Endothelial cell (in vitro differentiated cells): ENCODE data around the gene C19orf47. TPM values are rescaled to one million over a fixed set of nuclear protein-coding genes. Genes with fewer than 3 reads are reported as not detected.
A peak's percentile ranks its signal among the peaks of the same experiment; 100 is the strongest.

Experiments
- DNase-seq: peaks from one replicate; pipeline ENCODE4 v3.0.0; 2021; ENCODE audit warnings: low spot score
- H3K27ac Mint-ChIP-seq: one replicate; pipeline ENCODE4 v1.8.0; 2021; ENCODE audit warnings: mixed read lengths, inconsistent platforms; ENCODE audit not compliant: unreplicated experiment
- H3K27me3 Mint-ChIP-seq: one replicate; pipeline ENCODE4 v1.8.0; 2021; ENCODE audit warnings: mild to moderate bottlenecking, moderate library complexity, mixed read lengths, inconsistent platforms; ENCODE audit not compliant: unreplicated experiment
- H3K36me3 Mint-ChIP-seq: one replicate; pipeline ENCODE4 v1.8.0; 2021; ENCODE audit warnings: mild to moderate bottlenecking, low read depth, mixed read lengths, inconsistent platforms; ENCODE audit not compliant: unreplicated experiment
- H3K4me1 Mint-ChIP-seq: one replicate; pipeline ENCODE4 v1.8.0; 2021; ENCODE audit warnings: mild to moderate bottlenecking, mixed read lengths, inconsistent platforms; ENCODE audit not compliant: unreplicated experiment
- H3K4me3 Mint-ChIP-seq: one replicate; pipeline ENCODE4 v1.8.0; 2021; ENCODE audit warnings: mild to moderate bottlenecking, mixed read lengths, inconsistent platforms; ENCODE audit not compliant: unreplicated experiment
- H3K9me3 Mint-ChIP-seq: one replicate; pipeline ENCODE4 v1.8.0; 2021; ENCODE audit warnings: mixed read lengths, inconsistent platforms; ENCODE audit not compliant: unreplicated experiment
- long read RNA-seq: library from polyadenylated mRNA; unstranded; transcript quantifications from one replicate; pipeline ENCODE4 v2.0.0, GENCODE V29; 2020; ENCODE audit not compliant: unreplicated experiment
- total RNA-seq: library from RNA; stranded (reverse); fragmentation: NEBNext Ultra II Directional; extraction: Animal tissue kit (Norgen Biotek cat#: 25700); gene quantifications from one replicate; pipeline ENCODE4 v1.2.1, GENCODE V29; 2021; ENCODE audit not compliant: unreplicated experiment
- TF ChIP-seq, protein P1 (sequence below): fragments of 200-600 bp; sonication (generic); IDR thresholded peaks from one replicate; pipeline ENCODE4 v1.5.0; 2021; ENCODE audit warnings: antibody characterized with exemption; ENCODE audit not compliant: unreplicated experiment

The C19orf47 gene, protein sequence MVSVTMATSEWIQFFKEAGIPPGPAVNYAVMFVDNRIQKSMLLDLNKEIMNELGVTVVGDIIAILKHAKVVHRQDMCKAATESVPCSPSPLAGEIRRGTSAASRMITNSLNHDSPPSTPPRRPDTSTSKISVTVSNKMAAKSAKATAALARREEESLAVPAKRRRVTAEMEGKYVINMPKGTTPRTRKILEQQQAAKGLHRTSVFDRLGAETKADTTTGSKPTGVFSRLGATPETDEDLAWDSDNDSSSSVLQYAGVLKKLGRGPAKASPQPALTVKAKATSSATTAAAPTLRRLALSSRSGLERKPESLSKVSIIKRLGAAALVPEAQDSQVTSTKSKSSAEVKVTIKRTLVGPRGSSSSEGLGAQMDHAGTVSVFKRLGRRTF
- total RNA-seq = 17.9 TPM
- long read RNA-seq, partial matches to known transcripts = 0 of 3 reads
- long read RNA-seq, other reads (novel, unspliced or antisense) = 2 of 3 reads

DNA sequence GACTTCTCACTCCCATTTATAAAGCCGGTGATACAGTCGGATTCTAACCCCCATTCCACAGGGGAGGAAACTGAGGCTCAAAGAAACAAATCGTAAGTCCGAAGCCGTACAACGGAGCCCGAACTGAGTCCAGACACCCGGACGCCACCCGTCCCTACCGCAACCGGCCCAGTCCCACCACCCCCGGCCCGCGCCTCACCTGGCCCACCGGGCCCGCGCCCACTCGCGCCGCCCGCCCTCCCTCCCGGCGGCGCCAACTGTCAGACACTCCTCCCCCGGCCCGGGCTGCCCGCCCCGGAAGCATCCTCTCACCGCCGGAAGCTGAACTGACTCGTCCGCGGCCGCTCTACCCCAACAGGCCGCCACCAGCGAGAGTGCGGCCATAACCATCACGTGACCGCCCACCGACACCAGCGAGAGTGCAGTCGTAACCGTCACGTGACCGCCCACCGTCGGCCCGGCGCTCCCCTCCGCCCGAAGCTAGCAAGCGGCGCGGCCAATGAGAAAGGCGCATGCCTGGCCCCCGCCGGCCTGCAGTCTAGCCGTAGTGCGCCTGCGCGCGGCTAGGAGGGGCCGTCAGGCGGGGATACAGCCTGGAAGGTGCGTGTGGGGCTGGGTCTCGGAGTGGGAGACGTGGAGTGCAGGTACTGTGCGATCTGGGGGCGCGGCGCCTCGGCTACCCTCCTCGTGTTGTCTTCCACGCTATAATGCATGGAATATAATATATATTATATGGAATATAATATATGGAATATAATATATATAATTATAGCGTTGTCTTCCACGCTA, at the start of gene C19orf47, which contains the start of gene PLD3:
C19orf47 (minus strand) TSS at position 273 of the 789 bp plus-strand sequence. CDS start 6,540 bp downstream, outside the sequence.
PLD3 (plus strand) TSS at position 571 of the 789 bp plus-strand sequence. CDS start 17,789 bp downstream, outside the sequence.
- Mint-ChIP-seq H3K27me3 (peaks cover 8% of the 10 kb centered on the region), H3K4me1 (peaks cover 11% of the 10 kb centered on the region), H3K9me3 (no peaks in the 10 kb centered on the region), H3K27ac (peak within 1 kb of the TSS; percentile 84), H3K4me3 (peak within 1 kb of the TSS; percentile 97), H3K36me3 (peaks cover 7% of the 10 kb centered on the region)
- TF ChIP-seq, protein P1, sequence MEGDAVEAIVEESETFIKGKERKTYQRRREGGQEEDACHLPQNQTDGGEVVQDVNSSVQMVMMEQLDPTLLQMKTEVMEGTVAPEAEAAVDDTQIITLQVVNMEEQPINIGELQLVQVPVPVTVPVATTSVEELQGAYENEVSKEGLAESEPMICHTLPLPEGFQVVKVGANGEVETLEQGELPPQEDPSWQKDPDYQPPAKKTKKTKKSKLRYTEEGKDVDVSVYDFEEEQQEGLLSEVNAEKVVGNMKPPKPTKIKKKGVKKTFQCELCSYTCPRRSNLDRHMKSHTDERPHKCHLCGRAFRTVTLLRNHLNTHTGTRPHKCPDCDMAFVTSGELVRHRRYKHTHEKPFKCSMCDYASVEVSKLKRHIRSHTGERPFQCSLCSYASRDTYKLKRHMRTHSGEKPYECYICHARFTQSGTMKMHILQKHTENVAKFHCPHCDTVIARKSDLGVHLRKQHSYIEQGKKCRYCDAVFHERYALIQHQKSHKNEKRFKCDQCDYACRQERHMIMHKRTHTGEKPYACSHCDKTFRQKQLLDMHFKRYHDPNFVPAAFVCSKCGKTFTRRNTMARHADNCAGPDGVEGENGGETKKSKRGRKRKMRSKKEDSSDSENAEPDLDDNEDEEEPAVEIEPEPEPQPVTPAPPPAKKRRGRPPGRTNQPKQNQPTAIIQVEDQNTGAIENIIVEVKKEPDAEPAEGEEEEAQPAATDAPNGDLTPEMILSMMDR = no peak
- peak; percentile 98 for DNase-seq

DNA sequence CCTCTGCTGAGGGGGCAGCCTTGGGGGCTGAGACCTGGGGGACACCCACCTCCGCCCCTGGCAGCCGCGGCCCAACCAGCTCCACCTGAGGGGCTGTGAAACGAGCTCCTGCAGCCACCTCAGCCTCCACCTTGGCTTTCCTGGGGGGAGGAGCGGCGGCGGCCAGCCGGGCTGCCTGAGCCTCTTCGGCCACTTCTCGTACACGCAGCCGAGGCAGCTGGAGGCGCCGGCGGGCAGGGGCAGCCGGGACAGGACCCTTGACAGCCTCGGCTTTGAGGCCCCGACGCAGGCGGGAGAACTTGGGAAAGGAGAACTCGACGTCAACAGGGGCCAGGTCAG, 49.3 kb upstream of the C19orf47 start:
- no peak overlapping the region for H3K4me3 Mint-ChIP-seq
- TF ChIP-seq, protein P1 = no peak
- peaks cover 7% of the 10 kb centered on the region for H3K4me1 Mint-ChIP-seq

DNA sequence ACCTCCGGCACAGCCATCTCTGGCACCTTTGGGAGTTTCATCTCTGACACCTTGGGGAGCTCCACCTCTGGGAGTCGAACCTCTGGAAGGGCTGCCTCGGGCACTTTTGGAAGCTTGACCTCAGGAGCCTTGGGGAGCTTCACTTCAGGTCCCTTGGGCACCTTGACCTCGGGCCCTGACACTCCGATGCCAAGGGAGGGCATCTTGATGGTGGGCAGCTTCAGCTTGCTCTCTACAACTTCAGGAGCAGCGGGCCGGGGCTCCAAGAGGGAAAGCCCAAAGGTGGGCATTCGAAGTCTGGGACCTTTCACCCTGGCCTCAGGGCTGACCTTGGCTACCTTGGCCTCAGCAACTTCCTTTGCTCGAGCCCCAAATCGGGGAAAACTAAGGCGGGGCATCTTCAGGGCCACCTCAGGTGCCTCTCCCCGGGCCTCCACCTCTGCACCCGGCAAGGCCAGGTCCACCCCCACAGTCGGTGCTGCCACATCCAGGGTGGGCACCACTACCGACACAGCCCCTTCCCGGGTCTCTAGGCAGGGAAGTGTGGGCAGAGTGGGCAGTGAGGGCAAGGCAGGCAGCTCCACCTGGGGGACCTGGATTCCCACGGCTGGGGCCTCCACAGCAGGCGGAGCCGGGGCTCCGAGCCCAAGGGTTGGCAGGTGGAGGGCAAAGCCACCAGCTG, 48.8 kb upstream of the C19orf47 start:
- H3K4me1 Mint-ChIP-seq = peaks cover 7% of the 10 kb centered on the region
- peaks cover 20% of the 10 kb centered on the region for H3K27me3 Mint-ChIP-seq
- TF ChIP-seq, protein P1 = no peak
- no peak overlapping the region for H3K4me3 Mint-ChIP-seq
- H3K36me3 Mint-ChIP-seq = peaks cover 14% of the 10 kb centered on the region
- no peak overlapping the region for H3K27ac Mint-ChIP-seq
- DNase-seq = no peak
- no peaks in the 10 kb centered on the region for H3K9me3 Mint-ChIP-seq

More for the DNA sequence above, 49.3 kb upstream of the C19orf47 start:
- Mint-ChIP-seq H3K27ac (no peak overlapping the region), H3K9me3 (no peaks in the 10 kb centered on the region), H3K27me3 (peaks cover 19% of the 10 kb centered on the region), H3K36me3 (peaks cover 14% of the 10 kb centered on the region)
- no peak for DNase-seq

DNA sequence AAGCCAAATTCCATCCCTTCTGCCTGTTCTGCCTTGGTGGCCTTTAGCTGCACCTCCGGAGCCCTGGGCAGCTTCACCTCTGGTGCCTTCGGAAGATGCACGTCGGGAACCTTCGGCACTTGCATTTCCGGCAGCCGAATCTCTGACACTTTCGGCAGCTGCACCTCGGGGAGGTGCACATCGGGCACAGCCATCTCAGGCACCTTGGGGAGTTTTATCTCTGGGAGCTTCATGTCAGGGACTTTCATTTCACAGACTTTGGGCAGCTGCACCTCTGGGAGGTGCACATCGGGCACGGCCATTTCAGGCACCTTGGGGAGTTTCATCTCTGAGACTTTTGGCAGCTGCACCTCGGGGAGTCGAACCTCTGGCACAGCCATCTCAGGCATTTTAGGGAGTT, 47.8 kb upstream of the C19orf47 start:
- H3K27me3 Mint-ChIP-seq = peaks cover 18% of the 10 kb centered on the region
- TF ChIP-seq, protein P1 = no peak
- no peak overlapping the region for H3K27ac Mint-ChIP-seq

More for the DNA sequence above, 47.8 kb upstream of the C19orf47 start:
- no peaks in the 10 kb centered on the region for H3K9me3 Mint-ChIP-seq
- no peak for DNase-seq
- H3K36me3 Mint-ChIP-seq = peaks cover 14% of the 10 kb centered on the region
- H3K4me3 Mint-ChIP-seq = peak overlapping the region; percentile 69
- H3K4me1 Mint-ChIP-seq = peaks cover 7% of the 10 kb centered on the region
